SJSA1 (cell line): ENCODE results near the gene KRT78. TPM values are rescaled to one million over a fixed set of nuclear protein-coding genes. Genes with fewer than 3 reads are reported as not detected.

ENCODE experiments used
- DNase-seq, 2 experiments: peaks; one replicate each; pipeline ENCODE4 v3.0.0-alpha.2; 2015 to 2020; ENCODE audit warnings: low spot score in 2 of 2, low read depth in 1 of 2
- H3K27ac ChIP-seq: fragments of 250-450 bp; sonication (Bioruptor Pico); 2 replicates; pipeline ENCODE4 v1.5.1; 2020; ENCODE audit warnings: mild to moderate bottlenecking, moderate library complexity
- H3K27me3 ChIP-seq: fragments of 250-450 bp; sonication (Bioruptor Pico); replicated peaks from 2 replicates; pipeline ENCODE4 v1.5.1; 2020; ENCODE audit warnings: mild to moderate bottlenecking, moderate library complexity
- H3K36me3 ChIP-seq: fragments of 250-450 bp; sonication (Bioruptor Pico); 2 replicates; pipeline ENCODE4 v1.5.1; 2020; ENCODE audit warnings: mild to moderate bottlenecking
- H3K4me1 ChIP-seq: fragments of 250-450 bp; sonication (Bioruptor Pico); replicated peaks from 2 replicates; pipeline ENCODE4 v1.6.1; 2021; ENCODE audit warnings: mild to moderate bottlenecking
- H3K4me3 ChIP-seq: fragments of 250-450 bp; sonication (Bioruptor Pico); 2 replicates; pipeline ENCODE4 v1.5.1; 2020; ENCODE audit warnings: mild to moderate bottlenecking
- H3K9me3 ChIP-seq: fragments of 250-450 bp; sonication (Bioruptor Pico); replicated peaks from 2 replicates; pipeline ENCODE4 v1.5.1; 2020; ENCODE audit warnings: mild to moderate bottlenecking
- total RNA-seq: library from RNA; depleted of rRNA; stranded (reverse); fragments of >200 nt; shearing (Covaris generic); gene quantifications from 2 replicates; pipeline ENCODE4 v1.2.3, GENCODE V29; 2014; rRNA removed

KRT78 gene
- total RNA-seq, 1 experiment from 2014 or later = 0.21 TPM

DNA sequence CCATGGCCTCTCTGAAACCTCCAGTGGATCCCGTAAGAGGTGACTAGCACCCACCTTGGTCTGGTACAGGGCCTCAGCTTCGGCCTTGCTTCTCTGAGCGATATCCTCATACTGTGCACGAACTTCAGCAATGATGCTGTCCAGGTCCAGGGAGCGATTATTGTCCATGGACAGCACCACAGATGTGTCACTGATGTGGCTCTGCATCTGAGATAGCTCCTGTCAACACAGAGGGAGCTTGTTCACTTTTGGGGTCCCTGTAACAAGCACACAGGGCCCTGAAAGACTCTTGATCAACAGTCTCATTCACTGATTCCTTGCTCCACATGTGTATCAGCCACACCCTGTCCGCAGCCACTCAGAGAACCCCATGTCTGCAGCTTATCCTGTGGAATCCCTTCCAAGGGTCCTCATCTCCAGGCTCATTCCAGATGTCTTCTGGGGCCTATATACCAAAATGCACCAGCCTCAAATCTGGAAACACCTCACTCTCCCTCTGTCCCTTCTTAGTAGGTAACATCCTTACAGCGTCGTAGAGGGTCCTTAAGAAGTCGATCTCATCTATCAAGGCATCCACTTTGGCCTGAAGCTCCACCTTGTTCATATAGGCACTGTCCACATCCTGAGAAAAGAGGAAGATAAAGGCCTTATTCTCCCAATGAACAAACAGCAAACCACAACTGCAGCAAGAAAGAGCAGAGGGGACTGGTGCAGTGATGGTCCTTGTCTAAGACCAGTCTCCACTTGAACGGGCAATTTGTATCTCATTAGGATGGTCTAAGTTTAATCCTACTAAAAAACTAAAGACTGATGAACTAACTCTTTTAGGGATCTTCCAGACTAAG, 56.4 kb downstream of the KRT78 start:
- Histone ChIP-seq H3K27ac (no peak overlapping the region), H3K27me3 (peaks cover 68% of the 10 kb centered on the region), H3K36me3 (no peaks in the 10 kb centered on the region), H3K4me1 (peaks cover 12% of the 10 kb centered on the region), H3K9me3 (peaks cover 31% of the 10 kb centered on the region), H3K4me3 (no peak overlapping the region)
- peak; percentile 80 to 92 for DNase-seq

DNA sequence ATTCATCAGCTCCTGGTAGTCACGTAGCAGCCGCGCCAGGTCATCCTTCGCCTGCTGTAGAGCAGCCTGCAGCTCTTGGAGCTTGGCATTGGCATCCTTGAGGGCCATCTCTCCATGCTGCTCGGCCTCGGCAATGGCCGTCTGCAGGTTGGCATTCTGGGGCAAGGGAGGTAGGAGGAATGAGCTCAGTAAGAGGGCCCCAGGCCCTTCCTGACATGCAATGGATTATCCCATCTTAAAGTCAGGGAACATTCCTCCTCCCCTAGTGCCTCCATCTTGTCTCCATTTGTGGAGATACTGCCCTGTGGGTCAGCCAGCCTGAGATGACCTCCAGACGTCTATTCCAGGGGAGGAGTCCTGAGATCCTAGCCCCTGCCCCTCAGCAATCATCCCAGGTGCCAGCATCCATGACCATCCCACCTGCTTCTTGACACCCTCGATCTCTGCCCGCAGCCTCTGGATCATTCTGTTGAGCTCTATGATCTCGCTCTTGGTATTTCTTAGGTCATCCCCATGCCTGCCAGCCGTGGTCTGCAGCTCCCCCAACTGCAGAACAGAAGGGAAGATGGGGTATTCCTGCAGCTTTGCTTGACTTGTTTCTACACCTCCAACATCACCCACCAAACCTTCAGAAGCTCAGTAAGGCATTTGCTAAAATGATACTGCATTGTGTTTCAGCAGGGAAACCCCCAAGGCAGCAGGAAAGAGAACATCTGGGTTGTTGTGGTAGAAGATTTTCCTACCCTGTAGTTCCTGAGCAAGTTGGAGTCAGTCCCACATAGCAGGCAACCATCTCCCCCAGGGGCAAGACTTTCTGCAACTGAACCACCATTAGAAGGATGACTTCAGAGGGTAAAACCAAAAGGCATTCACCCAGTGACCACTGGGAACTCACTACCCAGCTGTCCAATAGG, 57.3 kb downstream of the KRT78 start:
- H3K4me3 ChIP-seq = no peak overlapping the region
- H3K27me3 ChIP-seq = peaks cover 77% of the 10 kb centered on the region
- peaks cover 35% of the 10 kb centered on the region for H3K9me3 ChIP-seq
- peaks cover 11% of the 10 kb centered on the region for H3K4me1 ChIP-seq
- H3K27ac ChIP-seq = no peak overlapping the region
- no peaks in the 10 kb centered on the region for H3K36me3 ChIP-seq
- DNase-seq = peak; percentile 80 to 92

DNA sequence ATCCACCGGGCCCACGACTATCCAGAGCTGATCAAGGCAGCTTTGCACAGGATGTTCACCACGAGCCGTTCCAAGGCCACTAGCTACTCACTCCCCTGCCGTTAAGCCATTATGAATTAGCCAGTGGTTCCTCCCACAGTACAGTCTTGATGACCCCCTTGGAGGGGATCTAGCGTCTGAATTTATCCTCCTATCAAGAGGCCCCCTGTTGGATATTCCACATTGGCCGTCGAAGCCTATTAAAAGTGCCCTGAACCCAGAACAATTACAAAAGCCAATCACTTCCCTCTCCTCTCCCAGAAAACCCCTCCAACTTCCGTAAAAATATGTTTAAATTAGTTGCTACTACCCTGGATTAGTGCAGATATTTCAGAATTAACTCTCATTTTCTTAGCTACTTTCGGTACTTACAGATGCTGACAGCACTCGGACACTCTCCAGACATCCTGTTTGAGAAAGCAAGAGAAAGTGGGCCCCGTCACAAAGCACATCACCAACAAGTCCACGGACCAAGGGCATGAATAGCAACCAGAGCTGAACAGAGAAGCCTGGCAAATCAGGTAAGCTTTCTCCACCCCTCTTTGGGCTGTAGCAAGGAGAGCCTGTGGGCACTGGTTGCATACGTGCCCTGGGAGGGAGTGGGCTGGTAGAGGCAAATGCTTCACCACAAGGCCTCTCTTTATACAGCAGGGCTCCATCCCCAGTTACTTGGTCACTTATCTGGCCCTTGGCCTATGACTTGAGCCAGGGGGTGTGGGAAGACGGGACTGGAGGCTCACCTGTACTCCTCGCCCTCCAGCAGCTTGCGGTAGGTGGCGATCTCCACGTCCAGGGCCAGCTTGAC, 58.1 kb downstream of the KRT78 start:
- Histone ChIP-seq H3K27ac (no peak overlapping the region), H3K36me3 (no peaks in the 10 kb centered on the region), H3K9me3 (peaks cover 40% of the 10 kb centered on the region), H3K27me3 (peaks cover 84% of the 10 kb centered on the region), H3K4me1 (peaks cover 11% of the 10 kb centered on the region), H3K4me3 (no peak overlapping the region)
- DNase-seq = peak; percentile 80 to 92

DNA sequence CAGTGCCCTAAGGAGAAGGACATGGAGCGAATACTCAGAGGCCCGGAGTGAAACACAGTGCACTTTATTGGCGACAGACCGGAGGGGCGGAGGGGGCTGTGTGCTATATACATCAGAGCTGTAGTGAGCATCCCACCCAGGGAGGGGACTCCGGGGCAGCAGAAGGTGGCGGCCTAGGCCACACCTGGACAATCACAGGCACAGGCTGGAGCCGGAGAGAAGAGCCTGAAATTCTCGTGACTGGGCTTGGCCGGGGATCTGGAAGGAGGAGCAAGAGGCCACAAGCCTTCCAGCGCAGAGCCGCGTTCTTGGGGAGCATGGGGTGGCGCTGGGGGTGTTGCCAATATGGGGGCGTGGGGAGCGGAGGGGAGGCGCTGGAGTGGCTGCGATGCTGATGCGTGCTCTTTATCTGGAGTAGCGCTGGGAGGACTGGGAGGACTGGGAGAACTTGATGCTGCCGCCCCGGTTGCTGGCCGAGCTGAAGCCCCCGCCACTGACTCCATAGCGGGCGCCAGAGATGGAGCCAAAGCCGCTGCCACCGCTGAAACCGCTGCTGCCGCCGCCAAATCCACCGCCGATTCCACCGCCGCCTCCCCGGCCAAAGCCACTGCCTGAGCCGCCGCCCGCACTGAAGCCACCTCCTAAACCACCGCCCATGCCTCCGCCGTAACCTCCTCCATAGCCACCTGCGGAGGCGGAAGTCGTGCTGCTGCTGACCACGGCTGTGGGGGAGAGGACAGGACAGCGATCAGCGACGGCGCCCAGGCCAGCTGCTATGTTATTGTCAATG, 59.0 kb downstream of the KRT78 start:
- H3K36me3 ChIP-seq = no peaks in the 10 kb centered on the region
- DNase-seq = peak in 1 of 2 experiments; percentile 80
- no peak overlapping the region for H3K27ac ChIP-seq
- no peak overlapping the region for H3K4me3 ChIP-seq
- peaks cover 44% of the 10 kb centered on the region for H3K9me3 ChIP-seq
- H3K27me3 ChIP-seq = peaks cover 92% of the 10 kb centered on the region
- peaks cover 10% of the 10 kb centered on the region for H3K4me1 ChIP-seq

DNA sequence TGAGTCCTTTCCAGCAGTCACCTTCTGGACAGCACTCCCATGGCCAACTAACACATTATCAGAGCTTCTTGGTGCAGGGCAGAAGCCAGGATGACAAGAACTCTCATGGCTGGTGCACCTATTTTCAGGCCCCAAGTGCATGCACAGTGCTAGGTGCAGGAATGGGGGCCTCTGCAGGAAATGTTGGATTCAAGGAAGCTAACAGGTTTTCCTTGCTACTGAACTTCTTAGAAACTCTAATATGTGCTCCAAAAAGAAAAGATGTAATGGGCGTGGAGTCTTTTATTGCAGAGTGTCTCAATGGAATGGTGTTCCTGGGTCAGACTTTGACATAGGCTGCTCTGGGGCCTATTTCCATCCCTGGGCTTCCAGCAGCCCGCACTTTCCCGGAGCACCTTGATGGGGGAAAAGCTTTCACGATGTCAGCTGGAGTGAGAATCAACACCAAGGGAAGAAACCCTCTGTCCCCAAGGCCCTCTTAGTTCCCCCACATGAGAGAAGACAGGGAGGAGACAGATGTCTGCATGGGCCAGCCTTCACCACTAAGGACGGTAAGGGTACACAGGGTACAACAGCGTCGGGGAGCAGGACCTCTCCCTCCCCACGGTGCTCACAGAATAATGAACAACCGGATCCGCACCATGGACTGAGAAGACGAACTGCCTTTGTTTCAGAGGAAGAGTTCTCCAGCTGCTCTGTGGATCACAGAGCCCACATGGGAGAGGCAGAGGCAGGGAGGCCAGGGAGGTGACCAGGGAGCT, 59.7 kb downstream of the KRT78 start:
- no peak overlapping the region for H3K27ac ChIP-seq
- peaks cover 94% of the 10 kb centered on the region for H3K27me3 ChIP-seq
- H3K9me3 ChIP-seq = peaks cover 38% of the 10 kb centered on the region
- no peaks in the 10 kb centered on the region for H3K36me3 ChIP-seq
- H3K4me3 ChIP-seq = no peak overlapping the region
- peak; percentile 79 to 91 for DNase-seq
- H3K4me1 ChIP-seq = peaks cover 3% of the 10 kb centered on the region

DNA sequence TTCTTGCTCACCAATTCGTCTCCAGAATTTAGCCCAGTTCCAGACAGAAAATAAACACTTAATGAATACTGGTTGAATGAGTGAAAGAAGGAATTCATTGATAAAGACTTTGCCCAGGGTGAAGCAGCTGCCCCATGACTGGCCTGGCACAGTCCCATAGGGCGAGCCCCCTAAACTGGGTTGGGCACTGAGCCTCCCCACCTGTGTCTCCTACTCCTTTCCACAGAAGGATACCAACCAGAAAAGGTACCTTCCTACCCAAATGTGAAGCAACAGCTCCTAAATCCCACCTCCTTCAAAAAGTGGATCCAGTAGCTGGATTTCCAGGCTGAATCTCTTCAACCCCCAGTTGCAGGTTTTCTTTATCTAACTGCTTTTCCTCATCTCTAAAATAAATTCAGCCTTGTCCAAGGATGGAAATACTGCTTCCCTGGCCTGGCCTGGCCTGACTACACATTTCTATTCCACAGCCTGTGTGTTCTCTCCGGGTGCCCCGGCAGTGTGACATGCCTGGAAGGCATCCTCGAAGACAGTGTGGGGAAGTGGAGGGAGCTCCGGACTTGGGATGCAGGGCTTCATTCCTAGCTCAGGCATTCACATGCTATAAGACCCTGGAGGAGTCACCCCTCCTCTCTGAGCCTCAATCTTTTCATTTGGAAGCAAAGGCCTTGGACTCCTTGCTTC, 60.5 kb downstream of the KRT78 start:
- Histone ChIP-seq H3K27ac (no peak overlapping the region), H3K27me3 (peaks cover 97% of the 10 kb centered on the region), H3K4me1 (peaks cover 3% of the 10 kb centered on the region)

More for the DNA sequence above, 60.5 kb downstream of the KRT78 start:
- DNase-seq = peak; percentile 81 to 91
- H3K4me3 ChIP-seq = no peak overlapping the region
- no peaks in the 10 kb centered on the region for H3K36me3 ChIP-seq
- H3K9me3 ChIP-seq = peaks cover 41% of the 10 kb centered on the region

Other genes starting within 250 kb of the KRT78 start
- gene KRT72, start 247.5 kb downstream of the KRT78 start, total RNA-seq = not detected in 2 replicates
- gene KRT73, start 230.4 kb downstream of the KRT78 start, total RNA-seq = not detected in 2 replicates
- gene KRT2, start 196.8 kb downstream of the KRT78 start, total RNA-seq = not detected in 2 replicates
- gene KRT1, start 168.6 kb downstream of the KRT78 start, total RNA-seq = 1.00 TPM in 1 of 2 replicates, not detected in the other
- gene KRT77, start 145.5 kb downstream of the KRT78 start, total RNA-seq = not detected in 2 replicates
- 0.21 TPM in 1 of 2 replicates, not detected in the other for gene KRT76, start 71.6 kb downstream of the KRT78 start, total RNA-seq
- 0.08 TPM in 1 of 2 replicates, not detected in the other for gene KRT3, start 52.9 kb downstream of the KRT78 start, total RNA-seq
- not detected in 2 replicates for gene KRT4, start 34.9 kb downstream of the KRT78 start, total RNA-seq
- 0.08 and 1.1 TPM in 2 replicates for gene KRT79, start 14.7 kb downstream of the KRT78 start, total RNA-seq
- gene KRT8, start 56.1 kb upstream of the KRT78 start, total RNA-seq = 2.8 and 7.0 TPM in 2 replicates
- 63.9 and 81.8 TPM in 2 replicates for gene KRT18, start 100.1 kb upstream of the KRT78 start, total RNA-seq
- gene EIF4B, start 157.5 kb upstream of the KRT78 start, total RNA-seq = 263 and 304 TPM in 2 replicates
- gene TNS2, start 201.1 kb upstream of the KRT78 start, total RNA-seq = 8.8 and 18.4 TPM in 2 replicates
- 18.3 and 18.6 TPM in 2 replicates for gene SPRYD3, start 230.4 kb upstream of the KRT78 start, total RNA-seq
- gene IGFBP6, start 248.7 kb upstream of the KRT78 start, total RNA-seq = 58.0 and 64.5 TPM in 2 replicates